ENCODE results near the gene ANKRD24. TPM values are rescaled to one million over a fixed set of nuclear protein-coding genes. Genes with fewer than 3 reads are reported as not detected.
"Not testable (repeated sequence)": the region's sequence is repeated elsewhere in the genome, so short reads cannot be mapped to it uniquely, and the experiment has no call there.

ANKRD24 gene
- 0.84 and 3.4 TPM in 2 replicates for total RNA-seq
- 1.5 and 2.0 TPM in 2 replicates for polyA plus RNA-seq

DNA sequence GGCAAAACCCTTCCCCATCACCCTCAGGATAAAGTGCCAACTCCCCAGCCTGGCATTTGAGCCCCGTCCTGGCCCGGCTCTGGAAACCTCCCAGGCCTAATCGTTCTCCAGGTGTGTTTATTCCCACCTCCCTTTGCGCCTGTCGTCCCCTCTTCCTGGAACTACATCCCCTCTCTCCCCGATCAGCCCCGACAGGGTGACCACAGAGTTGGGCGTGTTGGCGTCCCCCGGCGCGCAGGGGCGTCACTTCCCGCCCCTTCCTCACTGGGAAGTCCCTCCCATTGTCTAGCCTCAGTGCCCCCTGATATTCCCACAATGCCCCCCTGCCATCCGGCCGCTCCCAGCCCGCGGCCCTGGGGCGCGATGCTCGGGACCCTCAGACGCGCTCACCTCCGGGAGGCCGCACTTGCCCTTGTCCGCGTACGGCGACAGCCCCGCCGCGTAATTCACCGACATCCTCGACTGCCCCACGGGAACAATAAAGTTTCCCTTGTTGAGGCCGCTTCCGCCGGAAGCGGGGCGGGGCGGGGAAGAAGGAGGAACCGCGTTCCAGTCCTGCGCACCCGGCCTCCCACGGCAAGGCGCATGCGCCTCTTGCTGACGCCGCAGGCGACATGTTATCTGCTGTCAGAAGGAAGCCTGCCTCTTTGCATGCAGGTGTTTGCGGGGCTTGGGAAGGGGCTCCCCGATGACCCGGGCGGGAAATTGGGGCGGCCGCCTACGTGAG is at the start of gene ANKRD24, which contains the start of gene SIRT6:
ANKRD24 (plus strand) TSS at position 606 of the 727 bp plus-strand sequence. CDS start 3,737 bp downstream, outside the sequence.
SIRT6 (minus strand) TSS at position 480 of the 727 bp plus-strand sequence; CDS start at position 456, 24 bp downstream.
- TF ChIP-seq EZH2phosphoT487 (IDR thresholded peaks at IDR 0.05; ENCODE audit: low read depth, severe bottlenecking, unreplicated experiment) (no peak), EZH2 (IDR thresholded peaks at IDR 0.05; ENCODE audit: borderline replicate concordance) (no peak)
- TF ChIP-seq, protein P1, sequence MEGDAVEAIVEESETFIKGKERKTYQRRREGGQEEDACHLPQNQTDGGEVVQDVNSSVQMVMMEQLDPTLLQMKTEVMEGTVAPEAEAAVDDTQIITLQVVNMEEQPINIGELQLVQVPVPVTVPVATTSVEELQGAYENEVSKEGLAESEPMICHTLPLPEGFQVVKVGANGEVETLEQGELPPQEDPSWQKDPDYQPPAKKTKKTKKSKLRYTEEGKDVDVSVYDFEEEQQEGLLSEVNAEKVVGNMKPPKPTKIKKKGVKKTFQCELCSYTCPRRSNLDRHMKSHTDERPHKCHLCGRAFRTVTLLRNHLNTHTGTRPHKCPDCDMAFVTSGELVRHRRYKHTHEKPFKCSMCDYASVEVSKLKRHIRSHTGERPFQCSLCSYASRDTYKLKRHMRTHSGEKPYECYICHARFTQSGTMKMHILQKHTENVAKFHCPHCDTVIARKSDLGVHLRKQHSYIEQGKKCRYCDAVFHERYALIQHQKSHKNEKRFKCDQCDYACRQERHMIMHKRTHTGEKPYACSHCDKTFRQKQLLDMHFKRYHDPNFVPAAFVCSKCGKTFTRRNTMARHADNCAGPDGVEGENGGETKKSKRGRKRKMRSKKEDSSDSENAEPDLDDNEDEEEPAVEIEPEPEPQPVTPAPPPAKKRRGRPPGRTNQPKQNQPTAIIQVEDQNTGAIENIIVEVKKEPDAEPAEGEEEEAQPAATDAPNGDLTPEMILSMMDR (IDR thresholded peaks at IDR 0.05; ENCODE audit: poor library complexity): no peak
- peak; percentile 98 for DNase-seq (ENCODE audit: low spot score)
- peak within 1 kb of the TSS; percentile 84 for H3K4me3 ChIP-seq
- H3K27me3 ChIP-seq: no peaks in the 10 kb centered on the region
- peaks cover 19% of the 10 kb centered on the region for H3K79me2 ChIP-seq
- H3K27ac ChIP-seq: peak within 1 kb of the TSS; percentile 80
- peak within 1 kb of the TSS; percentile 82 for H2AFZ ChIP-seq
- 1% methylated on average over 56 of the region's 58 CpGs for whole genome bisulfite sequencing (ENCODE audit: low lambda C conversion rate, missing lambda C conversion rate)
- H3K36me3 ChIP-seq (replicated peaks; ENCODE audit: insufficient read depth, low read depth): no peaks in the 10 kb centered on the region
- H3K4me1 ChIP-seq (ENCODE audit: insufficient read depth): peaks cover 4% of the 10 kb centered on the region
- no peaks in the 10 kb centered on the region for H4K20me1 ChIP-seq (ENCODE audit: insufficient read depth, poor library complexity, severe bottlenecking)
- no peaks in the 10 kb centered on the region for H3K9me3 ChIP-seq (ENCODE audit: low read depth)
- H3K4me2 ChIP-seq: peak within 1 kb of the TSS; percentile 92
- no peaks in the 10 kb centered on the region for H3K9me2 ChIP-seq (replicated peaks; ENCODE audit: insufficient read depth)

DNA sequence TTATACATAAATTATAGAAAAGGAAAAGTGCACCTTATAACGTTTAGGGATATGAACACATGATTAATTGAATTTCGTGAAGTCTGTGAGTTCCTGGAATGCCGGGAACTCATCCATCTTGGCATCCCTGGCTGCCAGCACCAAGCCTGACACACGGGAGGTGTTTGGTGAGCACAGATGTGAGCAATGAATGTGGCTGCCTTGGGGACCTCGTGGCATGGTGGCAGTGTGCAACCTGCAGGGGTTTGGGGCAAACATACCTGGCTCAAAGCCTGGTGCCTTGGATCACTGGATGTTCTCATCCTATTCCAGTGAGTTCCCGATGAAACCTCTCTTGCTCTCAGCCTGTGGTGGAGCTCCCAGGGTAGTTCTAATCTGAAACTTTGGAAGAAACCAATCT is 48.1 kb upstream of the ANKRD24 start:
- Histone ChIP-seq H2AFZ (no peak overlapping the region), H3K4me1 (ENCODE audit: insufficient read depth) (no peaks in the 10 kb centered on the region), H3K9me3 (ENCODE audit: low read depth) (no peaks in the 10 kb centered on the region), H3K9me2 (replicated peaks; ENCODE audit: insufficient read depth) (no peaks in the 10 kb centered on the region), H4K20me1 (ENCODE audit: insufficient read depth, poor library complexity, severe bottlenecking) (no peaks in the 10 kb centered on the region), H3K79me2 (no peaks in the 10 kb centered on the region), H3K27me3 (no peaks in the 10 kb centered on the region), H3K27ac (no peak overlapping the region), H3K36me3 (replicated peaks; ENCODE audit: insufficient read depth, low read depth) (no peaks in the 10 kb centered on the region), H3K4me3 (no peak overlapping the region), H3K4me2 (no peak overlapping the region)
- TF ChIP-seq EZH2 (IDR thresholded peaks at IDR 0.05; ENCODE audit: borderline replicate concordance) (no peak), EZH2phosphoT487 (IDR thresholded peaks at IDR 0.05; ENCODE audit: low read depth, severe bottlenecking, unreplicated experiment) (no peak)
- TF ChIP-seq, protein P1 (IDR thresholded peaks at IDR 0.05; ENCODE audit: poor library complexity): no peak
- WGBS (ENCODE audit: low lambda C conversion rate, missing lambda C conversion rate): 72% methylated on average over 6 of the region's 6 CpGs
- DNase-seq (ENCODE audit: low spot score): no peak

DNA sequence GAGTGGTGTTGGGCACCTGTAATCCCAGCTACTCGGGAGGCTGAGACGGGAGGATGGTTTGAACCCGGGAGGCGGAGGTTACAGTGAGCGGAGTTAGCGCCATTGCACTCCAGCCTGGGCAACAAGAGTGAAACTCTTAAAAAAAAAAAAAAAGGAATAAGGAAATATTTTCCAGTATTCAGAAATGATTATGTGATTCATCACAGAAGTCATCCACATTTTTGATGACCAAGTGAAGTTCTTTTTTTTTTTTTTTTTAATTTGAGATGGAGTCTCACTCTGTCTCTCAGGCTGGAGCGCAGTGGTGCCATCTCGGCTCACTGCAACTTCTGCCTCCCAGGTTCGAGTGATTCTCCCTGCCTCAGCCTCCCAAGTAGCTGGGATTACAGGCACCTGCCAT is 47.1 kb upstream of the ANKRD24 start:
- not testable (repeated sequence) for H3K9me3 ChIP-seq (ENCODE audit: low read depth); H3K4me2 ChIP-seq; H3K27ac ChIP-seq; H3K4me1 ChIP-seq (ENCODE audit: insufficient read depth); H3K79me2 ChIP-seq; H4K20me1 ChIP-seq (ENCODE audit: insufficient read depth, poor library complexity, severe bottlenecking); H3K36me3 ChIP-seq (replicated peaks; ENCODE audit: insufficient read depth, low read depth); H3K27me3 ChIP-seq; H3K9me2 ChIP-seq (replicated peaks; ENCODE audit: insufficient read depth); H3K4me3 ChIP-seq; DNase-seq (ENCODE audit: low spot score); H2AFZ ChIP-seq
- 96% methylated on average over 9 of the region's 9 CpGs for WGBS (ENCODE audit: low lambda C conversion rate, missing lambda C conversion rate)

DNA sequence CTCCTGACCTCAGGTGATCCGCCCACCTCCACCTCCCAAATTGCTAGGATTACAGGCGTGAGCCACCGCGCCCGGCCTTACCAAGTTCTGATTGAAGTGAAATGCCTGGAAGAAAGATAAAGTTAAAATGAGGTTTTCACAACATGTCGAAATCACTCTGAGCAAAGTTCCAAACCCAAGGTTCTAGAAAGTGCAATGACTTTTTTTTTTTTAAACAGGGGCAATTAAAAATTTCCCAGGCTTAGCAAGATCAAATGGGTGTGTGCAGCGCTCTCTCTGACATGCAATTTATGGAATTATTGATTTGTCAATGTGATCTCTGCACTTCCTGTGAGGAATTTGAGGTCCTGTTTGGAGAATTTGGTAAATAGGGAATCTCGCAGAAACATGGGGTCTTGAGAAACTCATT is 45.8 kb upstream of the ANKRD24 start:
- H3K36me3 ChIP-seq (replicated peaks; ENCODE audit: insufficient read depth, low read depth): no peaks in the 10 kb centered on the region
- TF ChIP-seq EZH2phosphoT487 (IDR thresholded peaks at IDR 0.05; ENCODE audit: low read depth, severe bottlenecking, unreplicated experiment) (no peak), EZH2 (IDR thresholded peaks at IDR 0.05; ENCODE audit: borderline replicate concordance) (no peak)
- TF ChIP-seq, protein P1 (IDR thresholded peaks at IDR 0.05; ENCODE audit: poor library complexity): no peak
- no peaks in the 10 kb centered on the region for H4K20me1 ChIP-seq (ENCODE audit: insufficient read depth, poor library complexity, severe bottlenecking)
- H3K4me1 ChIP-seq (ENCODE audit: insufficient read depth): no peaks in the 10 kb centered on the region
- no peaks in the 10 kb centered on the region for H3K27me3 ChIP-seq
- H3K4me3 ChIP-seq: no peak overlapping the region
- no peaks in the 10 kb centered on the region for H3K9me3 ChIP-seq (ENCODE audit: low read depth)
- H3K27ac ChIP-seq: no peak overlapping the region
- no peaks in the 10 kb centered on the region for H3K9me2 ChIP-seq (replicated peaks; ENCODE audit: insufficient read depth)
- 70% methylated on average over 8 of the region's 8 CpGs for WGBS (ENCODE audit: low lambda C conversion rate, missing lambda C conversion rate)
- DNase-seq (ENCODE audit: low spot score): no peak
- H2AFZ ChIP-seq: no peak overlapping the region
- H3K79me2 ChIP-seq: no peaks in the 10 kb centered on the region
- H3K4me2 ChIP-seq: no peak overlapping the region

Data from hepatocyte (in vitro differentiated cells).